ENCODE measurements around the gene SORCS1. TPM values are rescaled to one million over a fixed set of nuclear protein-coding genes. Genes with fewer than 3 reads are reported as not detected.

SORCS1 gene
- total RNA-seq, 1 experiment from 2014 or later = not detected

DNA sequence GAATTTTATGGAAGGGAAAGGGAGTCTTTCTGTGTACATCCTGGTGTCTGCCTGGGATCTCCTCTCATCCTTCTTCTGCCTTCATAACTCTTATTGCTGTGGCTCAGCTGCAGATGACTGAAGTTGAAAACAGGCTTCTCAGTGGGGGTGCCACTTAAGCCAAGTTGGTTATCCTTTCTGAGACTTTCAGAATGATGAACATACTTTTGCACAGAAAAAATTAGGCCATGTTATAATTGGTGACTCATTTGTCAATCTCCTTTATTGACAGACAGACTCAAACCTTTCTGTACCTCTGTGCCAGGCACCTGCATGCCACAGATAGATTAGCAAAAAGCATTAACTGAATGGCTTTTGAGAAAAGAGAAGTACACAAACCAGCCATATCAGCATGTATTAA lies 430.3 kb downstream of the SORCS1 start:
- Histone ChIP-seq H3K36me3 (ENCODE audit: control insufficient read depth in 1 of 2, insufficient read depth in 2 of 2, low read length in 2 of 2) (no peaks in the 10 kb centered on the region), H3K9ac (ENCODE audit: low read length) (no peak overlapping the region), H3K4me1 (ENCODE audit: control insufficient read depth in 1 of 2, insufficient read depth in 2 of 2, low read length in 2 of 2) (no peaks in the 10 kb centered on the region), H3K9me2 (ENCODE audit: insufficient read depth) (no peaks in the 10 kb centered on the region), H3K9me3 (ENCODE audit: control insufficient read depth in 1 of 2, insufficient read depth in 1 of 2, low read depth in 1 of 2, low read length in 2 of 2) (peaks cover 18 to 31% of the 10 kb centered on the region in 2 experiments; a peak in 2 of 4 replicates), H3K4me3 (replicated peaks in 1 of 2; ENCODE audit: low read depth in 1 of 2, low read length in 2 of 2) (no peak overlapping the region), H3K27ac (ENCODE audit: low read depth, low read length) (no peak overlapping the region), H2AFZ (ENCODE audit: low read depth, low read length, poor library complexity, severe bottlenecking) (no peak overlapping the region), H3K79me2 (ENCODE audit: insufficient read depth, low read length) (no peaks in the 10 kb centered on the region), H3K4me2 (ENCODE audit: low read length) (no peak overlapping the region), H4K20me1 (ENCODE audit: insufficient read depth) (no peaks in the 10 kb centered on the region), H3K27me3 (ENCODE audit: insufficient read depth, low read length) (no peaks in the 10 kb centered on the region)
- CTCF ChIA-PET = no interaction called here
- BruUV-seq (replicated peaks) = no TSS peak
- no peak for DNase-seq (ENCODE audit: low read depth, low spot score)
- no peak for ATAC-seq
- TF ChIP-seq SP1 (IDR thresholded peaks at IDR 0.05; ENCODE audit: low read depth) (no peak), SIN3A (IDR thresholded peaks at IDR 0.05; ENCODE audit: low read depth) (no peak), ZNF274 (IDR thresholded peaks at IDR 0.05; ENCODE audit: low read depth, low read length) (no peak), YY1 (IDR thresholded peaks at IDR 0.05; ENCODE audit: extremely low read depth, insufficient replicate concordance, low read depth, low read length) (no peak), POLR2AphosphoS5 (IDR thresholded peaks at IDR 0.05; ENCODE audit: low read depth, low read length) (no peak), SRF (IDR thresholded peaks at IDR 0.05; ENCODE audit: low read depth) (no peak), RAD21 (IDR thresholded peaks at IDR 0.05; ENCODE audit: low read depth) (no peak), EGR1 (IDR thresholded peaks at IDR 0.05; ENCODE audit: low read depth) (no peak), EZH2phosphoT487 (IDR thresholded peaks at IDR 0.05; ENCODE audit: borderline replicate concordance) (no peak), CEBPB (IDR thresholded peaks at IDR 0.05; ENCODE audit: low read depth) (no peak), JUND (IDR thresholded peaks at IDR 0.05) (no peak), CBX3 (IDR thresholded peaks at IDR 0.05; ENCODE audit: low read depth) (no peak), TCF7L2 (IDR thresholded peaks at IDR 0.05; ENCODE audit: borderline replicate concordance, extremely low read depth, insufficient read depth, insufficient read length) (no peak), FOSL1 (IDR thresholded peaks at IDR 0.05; ENCODE audit: low read depth) (no peak), ZFX (IDR thresholded peaks at IDR 0.05) (no peak)
- TF ChIP-seq, protein P1, sequence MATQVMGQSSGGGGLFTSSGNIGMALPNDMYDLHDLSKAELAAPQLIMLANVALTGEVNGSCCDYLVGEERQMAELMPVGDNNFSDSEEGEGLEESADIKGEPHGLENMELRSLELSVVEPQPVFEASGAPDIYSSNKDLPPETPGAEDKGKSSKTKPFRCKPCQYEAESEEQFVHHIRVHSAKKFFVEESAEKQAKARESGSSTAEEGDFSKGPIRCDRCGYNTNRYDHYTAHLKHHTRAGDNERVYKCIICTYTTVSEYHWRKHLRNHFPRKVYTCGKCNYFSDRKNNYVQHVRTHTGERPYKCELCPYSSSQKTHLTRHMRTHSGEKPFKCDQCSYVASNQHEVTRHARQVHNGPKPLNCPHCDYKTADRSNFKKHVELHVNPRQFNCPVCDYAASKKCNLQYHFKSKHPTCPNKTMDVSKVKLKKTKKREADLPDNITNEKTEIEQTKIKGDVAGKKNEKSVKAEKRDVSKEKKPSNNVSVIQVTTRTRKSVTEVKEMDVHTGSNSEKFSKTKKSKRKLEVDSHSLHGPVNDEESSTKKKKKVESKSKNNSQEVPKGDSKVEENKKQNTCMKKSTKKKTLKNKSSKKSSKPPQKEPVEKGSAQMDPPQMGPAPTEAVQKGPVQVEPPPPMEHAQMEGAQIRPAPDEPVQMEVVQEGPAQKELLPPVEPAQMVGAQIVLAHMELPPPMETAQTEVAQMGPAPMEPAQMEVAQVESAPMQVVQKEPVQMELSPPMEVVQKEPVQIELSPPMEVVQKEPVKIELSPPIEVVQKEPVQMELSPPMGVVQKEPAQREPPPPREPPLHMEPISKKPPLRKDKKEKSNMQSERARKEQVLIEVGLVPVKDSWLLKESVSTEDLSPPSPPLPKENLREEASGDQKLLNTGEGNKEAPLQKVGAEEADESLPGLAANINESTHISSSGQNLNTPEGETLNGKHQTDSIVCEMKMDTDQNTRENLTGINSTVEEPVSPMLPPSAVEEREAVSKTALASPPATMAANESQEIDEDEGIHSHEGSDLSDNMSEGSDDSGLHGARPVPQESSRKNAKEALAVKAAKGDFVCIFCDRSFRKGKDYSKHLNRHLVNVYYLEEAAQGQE (IDR thresholded peaks at IDR 0.05; ENCODE audit: low read depth) = no peak
- TF ChIP-seq, protein P2, sequence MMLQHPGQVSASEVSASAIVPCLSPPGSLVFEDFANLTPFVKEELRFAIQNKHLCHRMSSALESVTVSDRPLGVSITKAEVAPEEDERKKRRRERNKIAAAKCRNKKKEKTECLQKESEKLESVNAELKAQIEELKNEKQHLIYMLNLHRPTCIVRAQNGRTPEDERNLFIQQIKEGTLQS (IDR thresholded peaks at IDR 0.05) = no peak
- TF ChIP-seq, protein P3, sequence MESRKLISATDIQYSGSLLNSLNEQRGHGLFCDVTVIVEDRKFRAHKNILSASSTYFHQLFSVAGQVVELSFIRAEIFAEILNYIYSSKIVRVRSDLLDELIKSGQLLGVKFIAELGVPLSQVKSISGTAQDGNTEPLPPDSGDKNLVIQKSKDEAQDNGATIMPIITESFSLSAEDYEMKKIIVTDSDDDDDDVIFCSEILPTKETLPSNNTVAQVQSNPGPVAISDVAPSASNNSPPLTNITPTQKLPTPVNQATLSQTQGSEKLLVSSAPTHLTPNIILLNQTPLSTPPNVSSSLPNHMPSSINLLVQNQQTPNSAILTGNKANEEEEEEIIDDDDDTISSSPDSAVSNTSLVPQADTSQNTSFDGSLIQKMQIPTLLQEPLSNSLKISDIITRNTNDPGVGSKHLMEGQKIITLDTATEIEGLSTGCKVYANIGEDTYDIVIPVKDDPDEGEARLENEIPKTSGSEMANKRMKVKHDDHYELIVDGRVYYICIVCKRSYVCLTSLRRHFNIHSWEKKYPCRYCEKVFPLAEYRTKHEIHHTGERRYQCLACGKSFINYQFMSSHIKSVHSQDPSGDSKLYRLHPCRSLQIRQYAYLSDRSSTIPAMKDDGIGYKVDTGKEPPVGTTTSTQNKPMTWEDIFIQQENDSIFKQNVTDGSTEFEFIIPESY (IDR thresholded peaks at IDR 0.05; ENCODE audit: extremely low read depth, insufficient replicate concordance, low read length) = no peak
- TF ChIP-seq, protein P4, sequence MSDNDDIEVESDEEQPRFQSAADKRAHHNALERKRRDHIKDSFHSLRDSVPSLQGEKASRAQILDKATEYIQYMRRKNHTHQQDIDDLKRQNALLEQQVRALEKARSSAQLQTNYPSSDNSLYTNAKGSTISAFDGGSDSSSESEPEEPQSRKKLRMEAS (IDR thresholded peaks at IDR 0.05) = no peak
- intact Hi-C loops (cut with micrococcal nuclease) = no loop called here
- RAD21 ChIA-PET (ENCODE audit: low non-redundant PET in 1 of 2, low total read pairs in 2 of 2, uncharacterized antibody in 2 of 2, unreplicated experiment in 2 of 2) = no interaction called here
- POLR2A ChIA-PET = no interaction called here

Measured in HCT116 (cell line).